Erythroblast (primary cell): Measurements from ENCODE around the gene CACNA1B.

Source experiments
- GATA1 ChIP-seq: IDR thresholded peaks from 2 replicates; pipeline ENCODE4 v1.6.1; 2011; ENCODE audit warnings: low read depth, mild to moderate bottlenecking, control low read depth, low read length, moderate library complexity
- POLR2A ChIP-seq: IDR thresholded peaks from 2 replicates; pipeline ENCODE4 v1.6.1; 2011; ENCODE audit warnings: mild to moderate bottlenecking, low read length

DNA sequence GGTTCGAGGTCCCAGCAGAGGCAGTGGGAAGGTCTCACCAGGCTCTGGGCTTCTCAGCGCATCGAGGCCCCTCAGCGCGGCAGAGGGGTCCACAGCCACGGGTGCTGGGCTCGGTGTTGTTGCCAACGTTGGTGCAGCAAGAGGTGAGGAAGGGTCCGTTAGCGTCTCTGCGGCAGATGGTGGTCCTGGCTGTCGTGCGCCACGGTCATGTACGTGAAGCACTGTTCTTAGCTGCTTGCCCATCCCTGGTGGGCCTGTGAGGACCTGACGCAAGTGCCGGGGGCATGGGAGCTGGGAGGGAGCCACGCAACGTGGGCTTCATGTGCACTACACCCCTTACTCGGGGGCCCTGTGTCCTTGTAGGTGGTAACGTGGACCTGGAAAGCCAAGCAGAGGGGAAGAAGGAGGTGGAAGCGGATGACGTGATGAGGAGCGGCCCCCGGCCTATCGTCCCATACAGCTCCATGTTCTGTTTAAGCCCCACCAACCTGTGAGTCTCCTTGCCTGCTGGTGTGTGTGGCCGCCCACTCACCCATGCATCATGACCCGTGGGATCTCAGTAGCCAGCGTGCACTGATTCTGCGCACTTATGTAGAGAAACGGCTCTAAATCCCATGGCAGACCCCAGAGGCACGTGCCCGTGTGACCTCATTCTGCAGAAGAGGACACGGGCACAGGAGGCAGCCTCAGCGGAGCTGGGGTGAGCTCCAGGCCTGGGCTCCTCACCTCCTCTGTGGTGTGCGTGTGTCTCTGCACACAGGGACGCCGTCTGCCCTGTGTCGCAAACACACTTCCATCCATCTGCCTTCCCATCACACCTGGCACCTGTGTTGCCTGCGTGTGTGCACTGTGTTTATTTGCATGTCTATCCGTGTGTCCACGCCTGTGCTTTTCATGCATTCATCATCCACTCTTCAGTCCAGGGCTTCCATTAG is 166.1 kb downstream of the CACNA1B start:
- TF ChIP-seq POLR2A (no peak), GATA1 (no peak)
